DOHH2 (cell line): ENCODE measurements around the gene ACKR3.
A peak's percentile ranks its signal among the peaks of the same experiment; 100 is the strongest.

ENCODE experiments used
- H3F3A ChIP-seq: fragments of 200-600 bp; sonication (generic), shearing (Covaris generic); 2 replicates; pipeline ENCODE4 v1.6.0; 2016; ENCODE audit warnings: antibody characterized with exemption, mild to moderate bottlenecking; ENCODE audit not compliant: control insufficient read depth, insufficient read depth
- H3K27ac ChIP-seq: fragments of 200-600 bp; sonication (generic); 2 replicates; pipeline ENCODE4 v1.5.1; 2014; ENCODE audit warnings: low read depth, mild to moderate bottlenecking, low read length, moderate library complexity
- H3K27me3 ChIP-seq: fragments of 200-600 bp; sonication (generic); 2 replicates; pipeline ENCODE4 v1.6.1; 2014; ENCODE audit warnings: mild to moderate bottlenecking, low read length, mixed read lengths; ENCODE audit not compliant: control insufficient read depth
- H3K36me3 ChIP-seq: fragments of 200-600 bp; sonication (generic); 2 replicates; pipeline ENCODE4 v1.6.1; 2014; ENCODE audit warnings: mild to moderate bottlenecking, low read length, moderate library complexity, mixed read lengths; ENCODE audit not compliant: control insufficient read depth
- H3K4me1 ChIP-seq: fragments of 200-600 bp; sonication (generic); 2 replicates; pipeline ENCODE4 v1.6.1; 2014; ENCODE audit warnings: mild to moderate bottlenecking, low read length, mixed read lengths; ENCODE audit not compliant: control insufficient read depth
- H3K4me2 ChIP-seq: fragments of 200-600 bp; sonication (generic); 2 replicates; pipeline ENCODE4 v1.6.0; 2014; ENCODE audit warnings: mild to moderate bottlenecking, low read length, moderate library complexity
- H3K4me3 ChIP-seq: fragments of 200-600 bp; sonication (generic); 2 replicates; pipeline ENCODE4 v1.5.1; 2014; ENCODE audit warnings: mild to moderate bottlenecking, low read length, mixed read lengths
- H3K79me2 ChIP-seq: fragments of 200-600 bp; sonication (generic); 2 replicates; pipeline ENCODE4 v1.6.1; 2014; ENCODE audit warnings: mild to moderate bottlenecking, low read length, mixed read lengths; ENCODE audit not compliant: control insufficient read depth
- H3K9me2 ChIP-seq: fragments of 200-600 bp; sonication (generic); replicated peaks from 2 replicates; pipeline ENCODE4 v1.6.1; 2014; ENCODE audit warnings: mild to moderate bottlenecking, low read length, mixed read lengths; ENCODE audit not compliant: control insufficient read depth
- H3K9me3 ChIP-seq: fragments of 200-600 bp; sonication (generic); 2 replicates; pipeline ENCODE4 v1.6.1; 2014; ENCODE audit warnings: antibody characterized with exemption, low read length, mixed read lengths; ENCODE audit not compliant: control insufficient read depth, insufficient read depth
- H4K20me1 ChIP-seq: fragments of 200-600 bp; sonication (generic); 2 replicates; pipeline ENCODE4 v1.6.0; 2014; ENCODE audit warnings: low read depth, mild to moderate bottlenecking, antibody characterized with exemption, low read length, moderate library complexity; ENCODE audit not compliant: control insufficient read depth, insufficient read depth
- CTCF ChIP-seq: fragments of 200-600 bp; sonication (generic); IDR thresholded peaks from one replicate; pipeline ENCODE4 v1.5.1; 2014; ENCODE audit warnings: antibody characterized with exemption, mild to moderate bottlenecking, low read depth, low read length; ENCODE audit not compliant: poor library complexity, severe bottlenecking
- EZH2phosphoT487 ChIP-seq: fragments of 200-600 bp; sonication (generic); IDR thresholded peaks from 2 replicates; pipeline ENCODE4 v1.6.1; 2017; ENCODE audit warnings: borderline replicate concordance, mild to moderate bottlenecking, antibody characterized with exemption, low read length, moderate library complexity, mixed read lengths

Gene ACKR3

GRCh38 chr2:236551471-236552211, 18.0 kb upstream of the ACKR3 start:
- Histone ChIP-seq H3K4me3 (peak overlapping the region; percentile 39; the same call in 1 of the 2 replicates), H3K9me3 (0 out of 2 replicates have a peak, but pooled peaks cover 5% of the 10 kb centered on the region), H3K79me2 (no peaks in the 10 kb centered on the region), H3K27me3 (no peaks in the 10 kb centered on the region), H3K27ac (no peak overlapping the region), H3K9me2 (no peaks in the 10 kb centered on the region), H4K20me1 (no peaks in the 10 kb centered on the region), H3F3A (peaks cover 9% of the 10 kb centered on the region), H3K4me1 (peaks cover 100% of the 10 kb centered on the region), H3K36me3 (peaks cover 9% of the 10 kb centered on the region; the same call in 1 of the 2 replicates), H3K4me2 (peak overlapping the region; percentile 47)
- TF ChIP-seq CTCF = no peak
- no peak for TF ChIP-seq EZH2phosphoT487

GRCh38 chr2:236552212-236552542, 17.4 kb upstream of the ACKR3 start:
- Histone ChIP-seq H3K9me2 (no peaks in the 10 kb centered on the region), H3K4me2 (no peak overlapping the region; the same call in 1 of the 2 replicates), H3F3A (peaks cover 4% of the 10 kb centered on the region), H4K20me1 (no peaks in the 10 kb centered on the region), H3K79me2 (no peaks in the 10 kb centered on the region), H3K9me3 (0 out of 2 replicates have a peak, but pooled peaks cover 5% of the 10 kb centered on the region), H3K27me3 (no peaks in the 10 kb centered on the region), H3K27ac (no peak overlapping the region), H3K4me1 (peaks cover 100% of the 10 kb centered on the region), H3K4me3 (no peak overlapping the region), H3K36me3 (peaks cover 9% of the 10 kb centered on the region; the same call in 1 of the 2 replicates)
- TF ChIP-seq EZH2phosphoT487 = no peak
- TF ChIP-seq CTCF = no peak

- Histone ChIP-seq H3K79me2 (no peaks in the 10 kb centered on the region), H3K4me1 (peaks cover 100% of the 10 kb centered on the region)
Measured at GRCh38 chr2:236552581-236553363, 16.9 kb upstream of the ACKR3 start.

More at GRCh38 chr2:236552581-236553363, 16.9 kb upstream of the ACKR3 start:
- Histone ChIP-seq H3K27me3 (no peaks in the 10 kb centered on the region), H3K4me3 (no peak overlapping the region), H3K36me3 (peaks cover 6% of the 10 kb centered on the region; the same call in 1 of the 2 replicates), H3K9me3 (0 out of 2 replicates have a peak, but pooled peaks cover 5% of the 10 kb centered on the region), H3F3A (no peaks in the 10 kb centered on the region; the same call in 1 of the 2 replicates), H3K4me2 (no peak overlapping the region), H4K20me1 (no peaks in the 10 kb centered on the region), H3K9me2 (no peaks in the 10 kb centered on the region), H3K27ac (no peak overlapping the region)
- no peak for TF ChIP-seq EZH2phosphoT487
- TF ChIP-seq CTCF = no peak
